NOMO-1 (cell line): ENCODE measurements around the gene CLEC4D.
"Not testable (repeated sequence)": the region's sequence is repeated elsewhere in the genome, so short reads cannot be mapped to it uniquely, and the experiment has no call there.

ENCODE experiments used
- DNase-seq, 2 experiments: peaks; one replicate each; lab custom pipeline; 2025; ENCODE audit not compliant: unreplicated experiment in 2 of 2; lab: John Stamatoyannopoulos, UW

CLEC4D gene

GRCh38 chr12:8527250-8528130 lies 14.2 kb downstream of the CLEC4D start:
- DNase-seq: no peak

DNA sequence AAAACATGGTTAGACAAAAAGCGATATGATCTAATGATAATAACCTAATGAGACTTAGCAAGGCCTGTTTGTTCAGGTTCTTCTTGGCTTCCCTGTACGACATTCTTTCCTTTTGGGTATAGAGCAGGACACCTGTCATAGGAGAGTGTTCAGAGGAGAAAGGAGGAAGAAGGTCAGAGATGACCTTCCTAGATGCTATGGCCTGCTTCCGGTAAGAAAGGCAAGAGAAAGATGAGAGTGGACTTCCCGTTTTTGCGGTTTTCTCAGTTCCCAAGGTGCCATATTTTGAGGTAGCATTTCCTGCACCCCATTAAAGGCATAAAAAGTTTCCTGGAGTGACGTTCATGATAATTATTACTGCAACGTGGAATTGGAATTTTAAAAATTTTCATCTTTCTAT lies 18.7 kb downstream of the CLEC4D start:
- DNase-seq: peak in 1 of 2 experiments; percentile 8

DNA sequence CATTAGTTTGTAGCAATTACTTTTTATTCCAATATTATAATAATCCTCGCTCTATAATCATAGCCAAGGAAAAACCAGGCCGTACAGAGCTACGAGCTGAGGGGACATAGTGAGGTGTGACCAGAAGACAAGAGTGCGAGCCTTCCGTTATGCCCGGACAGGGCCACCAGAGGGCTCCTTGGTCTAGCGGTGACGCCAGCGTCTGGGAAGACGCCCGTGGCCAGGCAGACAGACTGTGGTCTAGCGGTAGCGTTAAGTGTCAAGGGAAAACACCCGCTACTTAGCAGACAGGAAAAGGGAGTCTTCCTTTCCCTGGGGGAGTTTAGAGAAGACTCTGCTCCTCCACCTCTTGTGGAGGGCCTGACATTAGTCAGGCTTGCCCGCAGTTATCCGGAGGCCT lies 24.5 kb downstream of the CLEC4D start:
- DNase-seq: not testable (repeated sequence)

- DNase-seq: peak in 1 of 2 experiments; percentile 42
These were observed 27.5 kb downstream of the CLEC4D start, which contains the start of gene CLEC4E for GRCh38 chr12:8540831-8541230. CLEC4E (minus strand) TSS chr12:8540905; CDS start chr12:8540797, 108 bp downstream.

DNA sequence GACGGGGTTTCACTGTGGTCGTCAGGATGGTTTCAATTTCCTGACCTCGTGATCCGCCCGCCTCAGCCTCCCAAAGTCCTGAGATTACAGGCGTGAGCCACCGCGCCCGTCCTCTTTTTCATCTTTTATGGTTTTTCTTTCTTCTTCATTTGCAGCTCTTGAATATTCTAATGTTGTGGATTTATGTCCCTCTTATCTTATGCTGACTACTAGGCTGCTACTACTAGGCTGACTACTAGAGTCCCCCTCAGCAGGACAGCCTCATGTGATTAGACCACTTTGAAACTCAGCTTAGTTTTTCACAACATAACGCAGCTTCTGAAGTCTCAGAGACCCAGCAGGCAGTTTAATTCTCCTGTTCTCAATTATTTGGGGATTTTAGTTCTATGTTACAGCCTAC lies 28.3 kb downstream of the CLEC4D start:
- no peak for DNase-seq

GRCh38 chr12:8544295-8544694 lies 31.0 kb downstream of the CLEC4D start:
- DNase-seq: peak; percentile 45 to 63

GRCh38 chr12:8546591-8546990 lies 33.3 kb downstream of the CLEC4D start:
- DNase-seq: no peak

DNA sequence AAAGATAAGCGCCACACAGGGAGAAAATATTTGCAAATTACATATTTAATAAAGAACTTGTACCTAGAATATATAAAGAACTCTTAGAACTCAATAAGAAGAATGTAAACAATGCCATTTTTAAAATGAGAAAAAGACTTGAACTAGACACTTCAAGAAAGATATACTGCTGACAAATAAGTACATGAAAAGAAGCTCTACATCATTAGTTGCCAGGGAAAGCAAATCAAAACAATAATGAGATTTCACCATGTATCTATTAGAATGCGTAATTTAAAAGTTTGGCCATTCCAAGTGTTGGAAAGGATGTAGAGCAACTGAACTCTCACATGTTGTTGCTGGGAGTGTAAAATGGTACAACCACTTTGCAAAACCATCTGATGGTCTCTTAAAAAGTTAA lies 34.3 kb downstream of the CLEC4D start:
- no peak for DNase-seq

DNA sequence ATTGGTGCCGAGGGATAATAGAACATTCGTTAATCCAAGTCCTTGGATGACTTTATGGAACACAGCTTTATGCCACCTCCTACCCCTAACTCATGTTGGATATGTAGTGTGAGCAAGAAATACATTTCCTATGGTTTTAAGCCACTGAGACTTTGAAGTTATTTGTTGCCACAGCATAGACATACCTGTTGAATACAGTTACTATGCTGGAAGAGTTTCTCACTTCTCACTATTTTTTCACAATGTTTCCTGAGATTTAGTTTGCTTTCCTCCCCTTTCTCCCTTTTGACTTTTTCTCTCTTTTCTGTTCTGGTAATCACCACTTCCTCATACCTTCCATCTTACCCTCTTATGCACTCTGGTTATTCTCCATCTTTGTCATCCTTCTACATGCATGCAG lies 34.9 kb downstream of the CLEC4D start:
- DNase-seq: no peak

DNA sequence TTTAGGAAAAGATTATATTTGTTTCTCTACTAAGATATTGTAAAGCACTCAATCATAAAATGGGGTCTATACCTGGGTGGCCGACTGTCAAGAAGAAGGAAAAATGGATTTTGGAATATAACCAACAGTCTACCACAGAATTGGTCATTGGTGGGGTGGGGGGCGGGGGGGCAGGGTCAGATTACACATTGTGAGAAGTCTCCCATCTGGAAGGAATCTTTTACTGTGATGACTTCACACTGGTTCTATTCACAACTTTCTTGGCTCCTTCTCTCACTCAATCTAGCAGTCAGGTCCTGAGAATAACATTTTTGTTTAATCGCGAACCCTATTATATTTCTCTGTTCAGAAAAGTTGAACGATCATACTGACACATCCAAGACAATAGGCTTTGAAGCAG lies 36.1 kb downstream of the CLEC4D start:
- no peak for DNase-seq

DNA sequence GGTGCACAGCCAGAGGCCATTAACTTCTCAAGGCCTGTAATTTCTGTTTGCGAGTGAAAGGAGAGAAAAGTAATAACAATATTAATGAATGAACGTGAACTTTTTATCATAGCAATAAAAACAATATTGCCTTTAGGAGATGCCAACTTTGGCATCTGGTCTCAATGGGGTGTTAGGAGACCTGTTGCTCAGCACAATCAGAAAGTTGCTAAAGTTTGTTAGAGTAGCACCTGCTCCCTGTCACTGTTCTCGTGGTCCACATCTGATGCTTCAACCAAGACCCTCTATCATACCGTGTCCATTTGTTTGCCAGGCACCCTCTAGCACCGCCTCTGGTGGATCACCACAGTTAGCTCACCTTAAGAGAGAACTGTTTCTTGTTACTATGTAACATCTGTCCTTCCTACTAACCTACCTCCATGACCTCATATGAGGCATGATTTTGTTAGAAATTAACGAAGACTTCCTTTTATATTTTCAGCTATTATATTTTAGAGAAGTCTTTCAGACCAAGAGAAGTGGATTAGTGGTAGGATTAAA lies 39.9 kb downstream of the CLEC4D start:
- no peak for DNase-seq

- DNase-seq: no peak
These were observed 41.3 kb downstream of the CLEC4D start for GRCh38 chr12:8554451-8555195.

DNA sequence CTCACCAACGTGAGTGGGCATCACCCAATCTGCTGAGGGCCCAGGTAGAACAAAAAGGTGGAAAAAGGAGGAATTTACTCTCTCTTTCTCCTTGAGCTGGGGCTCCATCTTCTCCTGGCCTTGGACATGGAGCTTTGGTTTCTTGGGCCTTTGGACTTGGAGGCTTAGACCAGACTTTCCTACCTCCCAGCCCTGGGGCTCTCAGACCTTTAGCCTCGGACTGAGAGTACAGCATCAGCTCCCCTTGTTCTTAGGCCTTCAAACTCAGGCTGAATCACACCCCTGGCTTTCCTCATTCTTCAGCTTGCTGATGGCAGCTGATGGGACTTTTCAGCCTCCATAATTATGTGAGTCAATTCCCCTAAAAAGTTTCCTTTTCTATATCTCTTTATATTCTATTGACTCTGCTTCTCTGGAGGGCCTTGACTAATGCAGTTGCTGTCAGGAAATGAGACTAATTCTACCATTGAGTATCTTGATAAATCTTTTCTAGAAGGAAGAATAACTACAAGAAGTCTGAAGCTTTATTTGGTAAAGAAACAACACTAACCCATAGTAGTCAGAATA lies 43.3 kb downstream of the CLEC4D start:
- no peak for DNase-seq

GRCh38 chr12:8559676-8560075 lies 46.4 kb downstream of the CLEC4D start:
- no peak for DNase-seq

GRCh38 chr12:8561011-8561410 lies 47.7 kb downstream of the CLEC4D start:
- no peak for DNase-seq

GRCh38 chr12:8562310-8562709 lies 49.0 kb downstream of the CLEC4D start:
- no peak for DNase-seq

GRCh38 chr12:8563356-8563755 lies 50.1 kb downstream of the CLEC4D start:
- no peak for DNase-seq

DNA sequence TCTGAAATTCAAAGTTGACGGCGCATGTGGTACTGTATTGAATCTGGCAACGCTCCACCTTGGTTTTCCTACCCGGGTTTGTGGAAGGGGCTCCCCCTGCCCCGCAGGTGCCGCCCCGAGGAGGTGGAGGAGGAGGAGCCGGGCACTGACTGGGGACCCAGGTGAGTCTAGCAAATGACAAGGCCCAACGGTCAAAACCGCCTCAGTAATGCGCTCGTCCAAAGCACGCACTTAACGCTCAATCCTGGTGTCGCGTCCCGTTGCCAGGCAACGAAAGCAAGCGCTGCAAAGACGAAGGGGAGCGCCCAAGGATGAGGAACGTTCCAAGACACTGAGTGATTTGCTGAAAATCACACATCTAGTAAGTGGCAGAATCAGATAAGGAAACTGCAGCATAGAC lies 51.4 kb downstream of the CLEC4D start:
- DNase-seq: no peak

GRCh38 chr12:8566052-8566451 lies 52.7 kb downstream of the CLEC4D start:
- DNase-seq: peak; percentile 6 to 24

DNA sequence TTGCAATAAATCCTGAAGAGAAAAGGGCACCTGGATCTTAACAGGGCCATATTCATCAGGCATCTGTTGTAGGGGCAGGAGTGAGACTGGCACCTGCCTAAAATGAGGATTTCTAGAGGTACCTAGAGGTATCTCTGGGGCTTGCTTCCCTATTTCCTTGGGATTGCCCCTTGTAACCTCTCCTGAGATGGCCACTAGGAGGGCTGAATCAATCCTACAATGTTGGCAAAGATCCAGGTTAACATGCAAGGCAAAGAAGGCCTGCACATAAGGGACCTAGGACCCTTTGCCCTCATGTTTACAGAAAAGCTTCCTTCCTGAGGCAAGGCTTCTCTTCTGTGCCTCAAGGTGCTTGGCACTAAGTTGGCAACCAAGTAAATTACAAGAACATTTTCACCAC lies 53.2 kb downstream of the CLEC4D start:
- DNase-seq: no peak
